22Rv1 (cell line): ENCODE results near the gene GTF2F2.
A peak's percentile ranks its signal among the peaks of the same experiment; 100 is the strongest.
"Not testable (repeated sequence)": the region's sequence is repeated elsewhere in the genome, so short reads cannot be mapped to it uniquely, and the experiment has no call there.

ENCODE experiments used
- H3K27ac ChIP-seq: fragments of 450-650 bp; 2 replicates; pipeline ENCODE4 v1.5.1; 2017
- ZFX ChIP-seq: fragments of 450-650 bp; IDR thresholded peaks from 2 replicates; pipeline ENCODE4 v1.6.1; 2017; ENCODE audit warnings: antibody characterized with exemption, borderline replicate concordance
- TF ChIP-seq, protein P1 (sequence below): fragments of 450-650 bp; IDR thresholded peaks from 2 replicates; pipeline ENCODE4 v1.5.1; 2017; ENCODE audit warnings: mild to moderate bottlenecking

GTF2F2 gene

DNA sequence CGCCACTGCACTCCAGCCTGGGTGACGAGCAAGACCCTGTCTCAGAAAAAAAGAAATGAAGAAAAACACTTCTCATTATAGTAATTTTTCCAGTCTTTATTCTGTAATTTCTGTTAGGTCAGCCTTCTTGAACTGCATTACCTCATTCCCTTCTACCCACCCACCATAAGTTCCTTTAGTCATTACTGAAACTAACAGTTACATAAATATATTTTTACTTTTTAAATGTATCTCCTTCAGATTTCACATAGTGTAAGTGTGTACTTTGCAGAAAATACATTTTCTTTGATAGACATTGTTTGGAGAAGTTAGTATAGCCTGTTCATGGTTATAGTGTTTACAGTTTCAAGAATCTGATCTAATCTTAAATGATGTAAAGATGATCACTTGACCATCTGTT lies 112.3 kb downstream of the GTF2F2 start:
- TF ChIP-seq ZFX: no peak
- TF ChIP-seq, protein P1, sequence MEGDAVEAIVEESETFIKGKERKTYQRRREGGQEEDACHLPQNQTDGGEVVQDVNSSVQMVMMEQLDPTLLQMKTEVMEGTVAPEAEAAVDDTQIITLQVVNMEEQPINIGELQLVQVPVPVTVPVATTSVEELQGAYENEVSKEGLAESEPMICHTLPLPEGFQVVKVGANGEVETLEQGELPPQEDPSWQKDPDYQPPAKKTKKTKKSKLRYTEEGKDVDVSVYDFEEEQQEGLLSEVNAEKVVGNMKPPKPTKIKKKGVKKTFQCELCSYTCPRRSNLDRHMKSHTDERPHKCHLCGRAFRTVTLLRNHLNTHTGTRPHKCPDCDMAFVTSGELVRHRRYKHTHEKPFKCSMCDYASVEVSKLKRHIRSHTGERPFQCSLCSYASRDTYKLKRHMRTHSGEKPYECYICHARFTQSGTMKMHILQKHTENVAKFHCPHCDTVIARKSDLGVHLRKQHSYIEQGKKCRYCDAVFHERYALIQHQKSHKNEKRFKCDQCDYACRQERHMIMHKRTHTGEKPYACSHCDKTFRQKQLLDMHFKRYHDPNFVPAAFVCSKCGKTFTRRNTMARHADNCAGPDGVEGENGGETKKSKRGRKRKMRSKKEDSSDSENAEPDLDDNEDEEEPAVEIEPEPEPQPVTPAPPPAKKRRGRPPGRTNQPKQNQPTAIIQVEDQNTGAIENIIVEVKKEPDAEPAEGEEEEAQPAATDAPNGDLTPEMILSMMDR: no peak
- no peak overlapping the region for H3K27ac ChIP-seq

DNA sequence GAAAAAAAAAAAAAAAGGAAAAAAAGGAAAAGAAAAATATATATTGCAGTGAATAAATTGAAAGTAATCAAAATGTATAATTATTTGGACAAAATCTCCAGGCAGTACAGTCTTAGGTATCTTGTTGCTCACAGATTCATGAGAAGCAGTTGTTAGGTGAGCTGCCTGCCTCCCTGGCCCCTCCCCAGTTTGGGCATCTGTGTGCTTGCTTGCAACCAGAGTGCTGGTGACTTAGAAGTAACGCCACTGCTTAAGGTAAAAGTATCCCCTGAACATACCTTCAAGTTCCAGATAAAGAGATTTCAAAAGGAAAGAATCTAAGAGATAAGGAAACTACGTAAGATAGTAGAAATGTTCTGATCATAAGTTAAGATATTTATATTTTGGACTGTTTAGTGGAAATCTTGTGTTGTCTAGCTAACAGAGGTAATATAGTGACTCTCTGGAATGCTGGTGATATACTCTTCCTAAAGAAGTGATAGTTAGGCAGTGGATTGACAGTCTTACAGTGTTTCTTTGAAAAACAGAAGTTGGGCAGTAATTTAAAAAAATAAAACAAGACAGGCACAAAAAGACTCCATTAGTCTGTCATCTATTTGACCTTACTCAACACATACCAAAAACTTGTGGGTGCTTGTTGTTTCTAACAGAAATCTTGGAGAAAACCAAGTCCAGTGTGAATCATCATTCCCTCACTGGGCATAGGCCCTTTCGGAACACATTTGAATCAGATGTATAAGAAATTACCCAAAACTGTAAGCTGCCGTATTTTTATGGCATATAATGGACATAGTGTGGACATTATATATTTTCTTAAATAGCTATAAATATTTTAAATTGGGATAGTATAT lies 118.9 kb downstream of the GTF2F2 start:
- no peak overlapping the region for H3K27ac ChIP-seq
- TF ChIP-seq, protein P1: no peak
- no peak for TF ChIP-seq ZFX

DNA sequence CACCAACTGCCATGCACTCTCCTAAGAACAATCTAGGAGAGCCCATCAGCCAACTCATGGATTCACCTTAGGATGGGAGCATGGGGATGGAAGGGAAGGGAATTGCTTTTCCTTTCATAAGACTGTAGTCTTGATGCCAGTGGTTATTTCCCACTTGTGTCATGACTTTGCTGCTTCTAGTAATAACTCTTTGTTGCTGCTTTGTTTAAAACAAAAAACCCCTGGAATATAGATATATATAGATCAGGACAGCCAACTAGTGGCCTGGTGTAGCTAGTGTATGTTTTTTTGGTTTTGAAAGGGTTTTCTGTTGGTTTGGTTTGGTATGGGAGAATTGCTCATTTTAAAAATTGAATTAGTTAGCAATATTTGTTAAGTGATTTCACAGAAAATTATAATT lies 119.8 kb downstream of the GTF2F2 start:
- no peak overlapping the region for H3K27ac ChIP-seq
- TF ChIP-seq, protein P1: no peak
- no peak for TF ChIP-seq ZFX

- peak overlapping the region; percentile 51 for H3K27ac ChIP-seq
- TF ChIP-seq, protein P1: no peak
- TF ChIP-seq ZFX: no peak
Measured at GRCh38 chr13:45242070-45242469, 121.8 kb downstream of the GTF2F2 start.

DNA sequence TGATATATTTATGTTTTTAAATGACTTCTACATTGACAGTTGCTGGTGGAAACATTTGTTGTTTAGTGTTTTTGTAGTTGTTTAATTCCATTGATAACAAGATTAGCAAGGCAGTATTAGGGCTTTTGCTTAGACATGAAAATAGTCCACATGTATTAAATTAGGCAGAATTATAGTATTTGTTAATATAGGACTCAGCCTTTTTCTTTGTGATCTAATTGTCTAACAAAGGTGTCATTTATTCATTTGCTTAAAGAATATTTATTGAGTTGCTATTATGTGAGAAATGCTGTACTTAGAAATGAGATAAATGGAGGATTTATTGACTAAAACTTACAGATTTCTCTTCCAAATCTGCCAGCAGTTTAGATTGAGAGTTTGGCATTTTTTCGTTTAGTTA lies 122.2 kb downstream of the GTF2F2 start:
- peak overlapping the region; percentile 51 for H3K27ac ChIP-seq
- TF ChIP-seq, protein P1: no peak
- TF ChIP-seq ZFX: no peak

- no peak for TF ChIP-seq ZFX
- TF ChIP-seq, protein P1: no peak
- H3K27ac ChIP-seq: no peak overlapping the region; the same call in 1 of the 2 replicates
Measured at GRCh38 chr13:45243077-45243476, 122.8 kb downstream of the GTF2F2 start.

DNA sequence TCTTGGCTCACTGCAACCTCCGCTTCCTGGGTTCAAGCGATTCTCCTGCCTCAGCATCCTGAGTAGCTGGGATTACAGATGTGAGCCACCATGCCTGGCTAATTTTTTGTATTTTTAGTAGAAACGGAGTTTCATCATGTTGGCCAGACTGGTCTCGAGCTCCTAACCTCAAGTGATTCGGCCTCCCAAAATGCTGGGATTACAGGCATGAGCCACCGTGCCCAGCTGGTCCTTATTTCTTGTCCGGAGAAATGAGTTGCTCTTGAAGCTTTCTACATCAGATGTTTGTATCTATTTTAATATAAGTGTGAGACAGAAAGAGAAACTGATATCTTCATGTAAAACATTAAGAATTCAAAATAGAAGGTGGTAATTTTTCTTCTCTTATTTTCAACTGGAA lies 124.4 kb downstream of the GTF2F2 start:
- not testable (repeated sequence) for H3K27ac ChIP-seq

DNA sequence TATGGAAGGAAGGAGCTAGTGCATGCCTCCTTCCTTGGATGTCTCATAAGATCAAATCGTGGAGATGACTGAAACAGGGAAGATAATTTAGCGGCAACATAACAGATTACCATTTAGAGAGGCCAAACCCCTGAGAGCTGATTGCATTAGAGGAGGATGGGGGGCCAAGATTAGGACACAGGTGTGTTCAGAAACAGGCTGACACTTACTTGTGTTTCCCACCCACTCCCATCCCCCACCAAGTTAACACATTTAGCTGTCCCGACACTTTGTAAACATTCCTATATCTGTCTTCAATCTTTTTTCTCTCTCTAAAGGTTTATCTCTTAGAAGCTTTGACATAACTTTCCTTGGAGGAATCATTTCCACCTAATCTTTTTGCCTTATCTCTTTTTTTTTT lies 129.4 kb downstream of the GTF2F2 start:
- H3K27ac ChIP-seq: no peak overlapping the region
- TF ChIP-seq ZFX: no peak
- TF ChIP-seq, protein P1: no peak
